Coronary artery (tissue), 2 donors: ENCODE measurements around the gene ONECUT3.
"Not testable (repeated sequence)": the region's sequence is repeated elsewhere in the genome, so short reads cannot be mapped to it uniquely, and the experiment has no call there.

Source experiments
- DNase-seq: peaks from one replicate; pipeline ENCODE4 v3.0.0-alpha.2; 2017; ENCODE audit warnings: low spot score
- H3K27ac ChIP-seq, 2 donors: fragments of 200-600 bp; sonication (generic); one replicate each; pipeline ENCODE4 v1.5.1; 2016 to 2019
- H3K4me3 ChIP-seq: fragments of 200-600 bp; sonication (generic); 2 replicates; pipeline ENCODE4 v1.5.1; 2016; ENCODE audit warnings: mild to moderate bottlenecking, moderate library complexity
- TF ChIP-seq, protein P1 (sequence below): fragments of 200-600 bp; sonication (generic); IDR thresholded peaks from one replicate; pipeline ENCODE4 v1.5.1; 2019; ENCODE audit warnings: antibody characterized with exemption

The ONECUT3 gene

DNA sequence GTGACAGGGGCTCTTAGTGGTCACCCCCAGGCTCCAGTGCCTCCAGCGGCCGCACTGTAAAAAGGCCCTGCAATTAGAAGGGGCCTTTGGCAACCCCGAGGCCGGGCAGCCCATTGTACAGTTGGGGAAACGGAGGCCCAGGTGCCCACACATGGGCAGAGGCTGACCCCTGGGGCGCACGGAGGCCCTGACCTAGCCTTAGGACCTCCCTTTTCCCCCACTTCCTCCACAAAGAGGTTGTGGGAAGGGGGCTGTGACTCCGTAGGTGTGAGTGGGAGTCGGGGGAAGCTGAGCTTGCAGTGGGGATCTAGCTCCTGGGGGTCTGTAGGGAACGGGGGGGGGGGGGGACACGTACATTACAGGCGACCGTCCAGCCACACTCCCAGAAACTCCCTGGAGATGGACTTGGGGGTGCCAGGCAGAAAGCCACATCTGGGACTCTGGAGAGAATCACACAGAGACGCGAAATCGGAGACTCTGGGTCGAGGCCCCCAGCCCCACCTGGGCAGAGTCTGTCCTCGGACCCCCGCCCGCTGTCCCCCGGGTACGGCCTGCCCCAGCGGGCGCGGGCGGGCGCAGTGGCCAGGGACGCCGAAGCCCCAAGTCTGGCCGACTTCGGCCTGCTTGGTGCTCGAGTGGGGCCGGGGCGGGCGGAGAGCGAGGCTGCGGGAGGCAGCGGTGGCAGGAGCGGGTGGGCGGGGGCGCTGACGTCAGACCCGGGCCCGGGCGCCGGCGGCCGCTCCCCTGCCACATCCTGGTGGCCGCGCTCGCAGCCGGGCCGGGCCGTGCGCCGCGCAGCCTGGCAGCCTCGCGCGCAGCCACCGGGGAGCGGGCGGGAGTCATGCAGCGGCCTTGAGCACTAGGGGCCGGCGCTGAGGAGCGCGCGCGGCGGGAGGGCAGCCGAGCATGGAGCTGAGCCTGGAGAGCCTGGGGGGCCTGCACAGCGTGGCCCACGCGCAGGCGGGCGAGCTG is at the start of gene ONECUT3:
TSS of gene ONECUT3 (plus strand) at position 750 of the 972 bp plus-strand sequence. CDS start at position 907, 157 bp downstream.
- TF ChIP-seq, protein P1, sequence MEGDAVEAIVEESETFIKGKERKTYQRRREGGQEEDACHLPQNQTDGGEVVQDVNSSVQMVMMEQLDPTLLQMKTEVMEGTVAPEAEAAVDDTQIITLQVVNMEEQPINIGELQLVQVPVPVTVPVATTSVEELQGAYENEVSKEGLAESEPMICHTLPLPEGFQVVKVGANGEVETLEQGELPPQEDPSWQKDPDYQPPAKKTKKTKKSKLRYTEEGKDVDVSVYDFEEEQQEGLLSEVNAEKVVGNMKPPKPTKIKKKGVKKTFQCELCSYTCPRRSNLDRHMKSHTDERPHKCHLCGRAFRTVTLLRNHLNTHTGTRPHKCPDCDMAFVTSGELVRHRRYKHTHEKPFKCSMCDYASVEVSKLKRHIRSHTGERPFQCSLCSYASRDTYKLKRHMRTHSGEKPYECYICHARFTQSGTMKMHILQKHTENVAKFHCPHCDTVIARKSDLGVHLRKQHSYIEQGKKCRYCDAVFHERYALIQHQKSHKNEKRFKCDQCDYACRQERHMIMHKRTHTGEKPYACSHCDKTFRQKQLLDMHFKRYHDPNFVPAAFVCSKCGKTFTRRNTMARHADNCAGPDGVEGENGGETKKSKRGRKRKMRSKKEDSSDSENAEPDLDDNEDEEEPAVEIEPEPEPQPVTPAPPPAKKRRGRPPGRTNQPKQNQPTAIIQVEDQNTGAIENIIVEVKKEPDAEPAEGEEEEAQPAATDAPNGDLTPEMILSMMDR: no peak
- no peak for DNase-seq
- no peak within 1 kb of the TSS for H3K4me3 ChIP-seq
- H3K27ac ChIP-seq: no peak within 1 kb of the TSS

DNA sequence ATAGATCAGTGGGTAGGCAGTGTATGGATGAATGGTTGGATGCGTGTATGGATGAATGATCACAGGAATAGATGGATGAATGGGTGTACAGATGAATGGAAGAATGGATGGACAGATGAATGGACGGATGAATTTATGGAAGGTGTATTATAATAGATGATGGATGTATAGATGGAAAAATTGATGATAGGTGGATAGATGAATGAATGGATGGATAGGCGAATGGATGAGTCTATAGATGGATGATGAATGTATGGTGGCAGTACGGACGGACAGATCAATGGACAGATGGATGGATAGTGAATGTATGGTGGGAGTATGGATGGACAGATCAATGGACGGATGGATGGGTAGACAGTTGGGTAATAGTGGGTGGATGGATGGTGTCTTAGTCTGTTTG is 49.0 kb upstream of the ONECUT3 start:
- Histone ChIP-seq H3K27ac (no peak overlapping the region), H3K4me3 (no peak overlapping the region)
- TF ChIP-seq, protein P1: no peak
- no peak for DNase-seq

- no peak overlapping the region for H3K27ac ChIP-seq
- DNase-seq: no peak
- TF ChIP-seq, protein P1: no peak
- H3K4me3 ChIP-seq: no peak overlapping the region
These were observed 47.9 kb upstream of the ONECUT3 start for GRCh38 chr19:1705367-1705766.

- not testable (repeated sequence) for H3K27ac ChIP-seq, H3K4me3 ChIP-seq, DNase-seq
These were observed 46.7 kb upstream of the ONECUT3 start for GRCh38 chr19:1706646-1707045.

DNA sequence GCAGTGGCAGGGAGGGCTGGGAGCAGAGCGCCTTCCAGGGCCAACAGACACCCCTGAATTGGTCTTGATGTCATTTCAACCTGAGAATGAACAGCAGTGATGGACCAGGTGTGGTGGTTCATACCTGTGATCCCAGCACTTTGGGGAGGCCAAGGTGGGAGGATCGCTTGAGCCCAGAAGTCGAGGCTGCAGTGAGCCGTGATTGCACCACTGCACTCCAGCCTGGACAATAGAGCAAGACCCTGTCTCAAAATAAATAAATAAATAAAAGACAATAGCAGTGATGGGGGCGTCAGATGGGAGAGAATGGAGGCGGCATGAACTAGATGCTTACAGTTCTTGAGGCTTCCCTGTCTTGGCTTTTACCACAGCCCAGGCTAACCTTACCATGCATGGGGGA is 46.1 kb upstream of the ONECUT3 start:
- DNase-seq: no peak
- TF ChIP-seq, protein P1: no peak
- no peak overlapping the region for H3K4me3 ChIP-seq
- no peak overlapping the region for H3K27ac ChIP-seq

DNA sequence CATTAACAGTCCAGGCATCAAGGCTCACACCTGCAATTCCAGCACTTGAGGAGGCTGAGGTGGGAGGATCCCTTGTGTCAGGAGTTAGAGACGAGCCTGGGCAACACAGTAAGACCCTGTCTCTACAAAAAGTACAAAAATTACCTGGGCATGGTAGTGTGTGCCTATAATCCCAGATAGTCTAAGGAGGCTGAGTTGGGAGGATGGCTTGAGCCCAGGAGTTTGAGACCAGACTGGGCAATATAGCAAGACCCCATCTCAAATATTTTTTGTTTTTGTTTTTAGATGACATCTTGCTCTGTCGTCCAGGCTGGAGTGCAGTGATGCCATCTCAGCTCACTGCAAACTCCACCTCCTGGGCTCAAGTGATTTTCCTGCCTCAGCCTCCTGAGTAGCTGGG is 40.1 kb upstream of the ONECUT3 start:
- no peak overlapping the region for H3K27ac ChIP-seq
- TF ChIP-seq, protein P1: no peak
- no peak for DNase-seq

DNA sequence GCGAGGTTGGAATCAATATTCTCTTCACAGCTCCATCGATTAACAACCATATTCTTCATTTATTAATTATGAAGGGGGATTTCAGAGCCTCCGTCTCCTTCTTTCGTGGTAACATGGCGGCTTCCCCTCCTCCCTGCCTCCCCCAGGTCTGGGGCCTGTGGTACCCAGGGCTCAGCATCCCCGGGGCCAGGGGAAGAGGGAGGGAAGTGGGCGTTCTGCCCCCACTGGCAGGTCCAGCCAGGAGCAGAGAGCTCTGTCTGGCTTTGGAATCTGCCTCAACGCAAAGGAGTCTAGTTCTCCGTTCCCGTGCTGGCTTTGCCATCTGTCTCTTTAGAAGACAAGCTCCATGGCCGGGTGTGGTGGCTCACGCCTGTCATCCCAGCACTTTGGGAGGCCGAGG is 37.8 kb upstream of the ONECUT3 start:
- Histone ChIP-seq H3K27ac (no peak overlapping the region), H3K4me3 (no peak overlapping the region)
- TF ChIP-seq, protein P1: no peak
- DNase-seq: no peak

More for the DNA sequence above, 40.1 kb upstream of the ONECUT3 start:
- no peak overlapping the region for H3K4me3 ChIP-seq
